Muscle layer of colon (tissue), 2 donors: Measurements from ENCODE around the gene TIAM1.

Source experiments
- H3K27ac ChIP-seq: one replicate; pipeline ENCODE4 v1.7.0; 2013; ENCODE audit warnings: low read depth, mild to moderate bottlenecking, low read length, moderate library complexity
- H3K27me3 ChIP-seq, 2 donors: one replicate each; pipeline ENCODE4 v1.7.0; 2013; ENCODE audit warnings: low read length in 2 of 2, mild to moderate bottlenecking in 2 of 2; ENCODE audit not compliant: insufficient read depth in 2 of 2, control insufficient read depth in 1 of 2
- H3K36me3 ChIP-seq: one replicate; pipeline ENCODE4 v1.7.0; 2013; ENCODE audit warnings: mild to moderate bottlenecking, low read length; ENCODE audit not compliant: insufficient read depth
- H3K4me1 ChIP-seq: one replicate; pipeline ENCODE4 v1.7.0; 2013; ENCODE audit warnings: mild to moderate bottlenecking, low read length; ENCODE audit not compliant: insufficient read depth
- H3K4me3 ChIP-seq, 2 donors: one replicate each; pipeline ENCODE4 v1.7.0; 2013; ENCODE audit warnings: low read length in 2 of 2, low read depth in 1 of 2, mild to moderate bottlenecking in 1 of 2, moderate library complexity in 1 of 2
- H3K9ac ChIP-seq: one replicate; pipeline ENCODE4 v1.7.0; 2013; ENCODE audit warnings: low read length
- H3K9me3 ChIP-seq: one replicate; pipeline ENCODE4 v1.7.0; 2013; ENCODE audit warnings: mild to moderate bottlenecking, low read length
- donor health status: abdominal sarcoma.
- donor health status: Adenocarcinoma of cecum.

TIAM1 gene

GRCh38 chr21:31115249-31115648, 228.8 kb downstream of the TIAM1 start:
- no peak overlapping the region for H3K4me3 ChIP-seq
- H3K9me3 ChIP-seq: no peaks in the 10 kb centered on the region
- H3K4me1 ChIP-seq: no peaks in the 10 kb centered on the region
- H3K36me3 ChIP-seq: no peaks in the 10 kb centered on the region
- H3K27me3 ChIP-seq: no peaks in the 10 kb centered on the region
- no peak overlapping the region for H3K27ac ChIP-seq
- no peak overlapping the region for H3K9ac ChIP-seq

GRCh38 chr21:31111093-31111492, 233.0 kb downstream of the TIAM1 start:
- Histone ChIP-seq H3K27me3 (no peaks in the 10 kb centered on the region), H3K27ac (no peak overlapping the region), H3K36me3 (no peaks in the 10 kb centered on the region), H3K4me1 (no peaks in the 10 kb centered on the region), H3K9me3 (no peaks in the 10 kb centered on the region), H3K4me3 (no peak overlapping the region), H3K9ac (no peak overlapping the region)

GRCh38 chr21:31110430-31110829, 233.6 kb downstream of the TIAM1 start:
- Histone ChIP-seq H3K4me3 (no peak overlapping the region), H3K9ac (no peak overlapping the region), H3K27ac (no peak overlapping the region), H3K36me3 (no peaks in the 10 kb centered on the region), H3K27me3 (no peaks in the 10 kb centered on the region), H3K9me3 (no peaks in the 10 kb centered on the region), H3K4me1 (no peaks in the 10 kb centered on the region)

- no peak overlapping the region for H3K4me3 ChIP-seq
- no peak overlapping the region for H3K9ac ChIP-seq
- H3K4me1 ChIP-seq: no peaks in the 10 kb centered on the region
- H3K9me3 ChIP-seq: no peaks in the 10 kb centered on the region
- no peak overlapping the region for H3K27ac ChIP-seq
- no peaks in the 10 kb centered on the region for H3K27me3 ChIP-seq
- no peaks in the 10 kb centered on the region for H3K36me3 ChIP-seq
These were observed 236.2 kb downstream of the TIAM1 start for GRCh38 chr21:31107871-31108270.

- Histone ChIP-seq H3K27me3 (no peaks in the 10 kb centered on the region), H3K27ac (no peak overlapping the region), H3K9me3 (no peaks in the 10 kb centered on the region), H3K4me1 (no peaks in the 10 kb centered on the region), H3K36me3 (no peaks in the 10 kb centered on the region), H3K4me3 (no peak overlapping the region), H3K9ac (no peak overlapping the region)
These were observed 236.8 kb downstream of the TIAM1 start for GRCh38 chr21:31107176-31107785.

- Histone ChIP-seq H3K27ac (no peak overlapping the region), H3K4me3 (no peak overlapping the region), H3K27me3 (no peaks in the 10 kb centered on the region), H3K36me3 (no peaks in the 10 kb centered on the region), H3K4me1 (no peaks in the 10 kb centered on the region), H3K9me3 (no peaks in the 10 kb centered on the region), H3K9ac (no peak overlapping the region)
These were observed 240.3 kb downstream of the TIAM1 start for GRCh38 chr21:31103571-31104265.

GRCh38 chr21:31103163-31103562, 240.9 kb downstream of the TIAM1 start:
- Histone ChIP-seq H3K9me3 (no peaks in the 10 kb centered on the region), H3K27ac (no peak overlapping the region), H3K27me3 (no peaks in the 10 kb centered on the region), H3K9ac (no peak overlapping the region), H3K36me3 (no peaks in the 10 kb centered on the region), H3K4me3 (no peak overlapping the region), H3K4me1 (no peaks in the 10 kb centered on the region)

GRCh38 chr21:31099122-31099521, 244.9 kb downstream of the TIAM1 start:
- Histone ChIP-seq H3K27ac (no peak overlapping the region), H3K36me3 (no peaks in the 10 kb centered on the region), H3K4me3 (no peak overlapping the region), H3K27me3 (no peaks in the 10 kb centered on the region), H3K9me3 (no peaks in the 10 kb centered on the region), H3K9ac (no peak overlapping the region), H3K4me1 (no peaks in the 10 kb centered on the region)

GRCh38 chr21:31098576-31099005, 245.5 kb downstream of the TIAM1 start:
- H3K27ac ChIP-seq: no peak overlapping the region
- H3K4me1 ChIP-seq: no peaks in the 10 kb centered on the region
- H3K27me3 ChIP-seq: no peaks in the 10 kb centered on the region
- H3K36me3 ChIP-seq: no peaks in the 10 kb centered on the region
- H3K4me3 ChIP-seq: no peak overlapping the region
- H3K9me3 ChIP-seq: no peaks in the 10 kb centered on the region
- no peak overlapping the region for H3K9ac ChIP-seq

- no peaks in the 10 kb centered on the region for H3K9me3 ChIP-seq
- no peak overlapping the region for H3K9ac ChIP-seq
- H3K4me3 ChIP-seq: no peak overlapping the region
- no peaks in the 10 kb centered on the region for H3K4me1 ChIP-seq
- no peaks in the 10 kb centered on the region for H3K27me3 ChIP-seq
- H3K27ac ChIP-seq: no peak overlapping the region
- H3K36me3 ChIP-seq: no peaks in the 10 kb centered on the region
These were observed 251.0 kb downstream of the TIAM1 start for GRCh38 chr21:31092832-31093625.

- H3K27me3 ChIP-seq: no peaks in the 10 kb centered on the region
- no peak overlapping the region for H3K27ac ChIP-seq
- no peaks in the 10 kb centered on the region for H3K4me1 ChIP-seq
- H3K36me3 ChIP-seq: no peaks in the 10 kb centered on the region
- no peaks in the 10 kb centered on the region for H3K9me3 ChIP-seq
- H3K4me3 ChIP-seq: no peak overlapping the region
- no peak overlapping the region for H3K9ac ChIP-seq
These were observed 253.7 kb downstream of the TIAM1 start for GRCh38 chr21:31090376-31090775.
